Measurements from ENCODE around the gene PDXDC1.
"Not testable (repeated sequence)": the region's sequence is repeated elsewhere in the genome, so short reads cannot be mapped to it uniquely, and the experiment has no call there.

The PDXDC1 gene

GRCh38 chr16:14930971-14931370 lies 43.9 kb upstream of the PDXDC1 start:
- H3K79me2 ChIP-seq (ENCODE audit: control insufficient read depth, insufficient read depth, low read length, poor library complexity); H3K27ac ChIP-seq (ENCODE audit: low read depth, low read length); H3K79me1 ChIP-seq (ENCODE audit: low read length); H2AFZ ChIP-seq (ENCODE audit: insufficient read depth, low read length, poor library complexity); H2BK120ac ChIP-seq (ENCODE audit: insufficient read depth, low read length, poor library complexity); H3K27me3 ChIP-seq (ENCODE audit: insufficient read depth, low read length); H4K8ac ChIP-seq (ENCODE audit: low read depth, low read length); H3K4me1 ChIP-seq (ENCODE audit: control insufficient read depth in 1 of 2, insufficient read depth in 2 of 2, low read length in 2 of 2); H4K12ac ChIP-seq (ENCODE audit: low read depth, low read length); H3K4ac ChIP-seq (ENCODE audit: low read depth, low read length); H3K4me3 ChIP-seq (ENCODE audit: low read depth, low read length); H3K36me3 ChIP-seq (ENCODE audit: control insufficient read depth in 1 of 2, insufficient read depth in 2 of 2, low read length in 2 of 2); H2AK5ac ChIP-seq (ENCODE audit: low read length); H4K91ac ChIP-seq (ENCODE audit: low read depth, low read length); H3K18ac ChIP-seq (ENCODE audit: low read length); H3K4me2 ChIP-seq (ENCODE audit: low read length); DNase-seq; H3K23ac ChIP-seq (ENCODE audit: low read length); H3K9me3 ChIP-seq (ENCODE audit: insufficient read depth, low read depth, low read length); H2BK12ac ChIP-seq (ENCODE audit: low read length); H3K14ac ChIP-seq (ENCODE audit: low read length); H3K9ac ChIP-seq (ENCODE audit: low read length); H2BK5ac ChIP-seq (ENCODE audit: low read depth, low read length, poor library complexity): not testable (repeated sequence)
- WGBS (ENCODE audit: extremely low coverage, insufficient coverage, insufficient read length) = no CpG with 5 or more reads among the region's 19 CpGs

- H2BK120ac ChIP-seq (ENCODE audit: insufficient read depth, low read length, poor library complexity); H3K4me1 ChIP-seq (ENCODE audit: control insufficient read depth in 1 of 2, insufficient read depth in 2 of 2, low read length in 2 of 2); H3K4me2 ChIP-seq (ENCODE audit: low read length); H3K79me2 ChIP-seq (ENCODE audit: control insufficient read depth, insufficient read depth, low read length, poor library complexity); H4K8ac ChIP-seq (ENCODE audit: low read depth, low read length); H2BK5ac ChIP-seq (ENCODE audit: low read depth, low read length, poor library complexity); H3K4ac ChIP-seq (ENCODE audit: low read depth, low read length); H3K36me3 ChIP-seq (ENCODE audit: control insufficient read depth in 1 of 2, insufficient read depth in 2 of 2, low read length in 2 of 2); H3K14ac ChIP-seq (ENCODE audit: low read length); H3K79me1 ChIP-seq (ENCODE audit: low read length); H4K91ac ChIP-seq (ENCODE audit: low read depth, low read length); H3K27ac ChIP-seq (ENCODE audit: low read depth, low read length); H3K9ac ChIP-seq (ENCODE audit: low read length); H2AK5ac ChIP-seq (ENCODE audit: low read length); H3K27me3 ChIP-seq (ENCODE audit: insufficient read depth, low read length); H4K12ac ChIP-seq (ENCODE audit: low read depth, low read length); H3K18ac ChIP-seq (ENCODE audit: low read length); H3K4me3 ChIP-seq (ENCODE audit: low read depth, low read length); H3K23ac ChIP-seq (ENCODE audit: low read length); DNase-seq; H2AFZ ChIP-seq (ENCODE audit: insufficient read depth, low read length, poor library complexity); H3K9me3 ChIP-seq (ENCODE audit: insufficient read depth, low read depth, low read length); H2BK12ac ChIP-seq (ENCODE audit: low read length): not testable (repeated sequence)
- no CpG with 5 or more reads among the region's 47 CpGs for WGBS (ENCODE audit: extremely low coverage, insufficient coverage, insufficient read length)
Measured at GRCh38 chr16:14932581-14933375, 42.0 kb upstream of the PDXDC1 start.

GRCh38 chr16:14937143-14937542 lies 37.7 kb upstream of the PDXDC1 start, which contains the start of gene NPIPA1:
Gene NPIPA1, plus strand, starts transcription at chr16:14937443. Its CDS starts 0 bp downstream, at chr16:14937443.
- H3K4me2 ChIP-seq (ENCODE audit: low read length); H3K4ac ChIP-seq (ENCODE audit: low read depth, low read length); H2BK120ac ChIP-seq (ENCODE audit: insufficient read depth, low read length, poor library complexity); H3K27me3 ChIP-seq (ENCODE audit: insufficient read depth, low read length); H2AFZ ChIP-seq (ENCODE audit: insufficient read depth, low read length, poor library complexity); H4K91ac ChIP-seq (ENCODE audit: low read depth, low read length); H3K36me3 ChIP-seq (ENCODE audit: control insufficient read depth in 1 of 2, insufficient read depth in 2 of 2, low read length in 2 of 2); H3K79me2 ChIP-seq (ENCODE audit: control insufficient read depth, insufficient read depth, low read length, poor library complexity); H4K12ac ChIP-seq (ENCODE audit: low read depth, low read length); H3K23ac ChIP-seq (ENCODE audit: low read length); H4K8ac ChIP-seq (ENCODE audit: low read depth, low read length); DNase-seq; H2BK5ac ChIP-seq (ENCODE audit: low read depth, low read length, poor library complexity); H2AK5ac ChIP-seq (ENCODE audit: low read length); H3K4me3 ChIP-seq (ENCODE audit: low read depth, low read length); H3K4me1 ChIP-seq (ENCODE audit: control insufficient read depth in 1 of 2, insufficient read depth in 2 of 2, low read length in 2 of 2); H3K14ac ChIP-seq (ENCODE audit: low read length); H3K27ac ChIP-seq (ENCODE audit: low read depth, low read length); H3K9ac ChIP-seq (ENCODE audit: low read length); H3K18ac ChIP-seq (ENCODE audit: low read length); H2BK12ac ChIP-seq (ENCODE audit: low read length); H3K9me3 ChIP-seq (ENCODE audit: insufficient read depth, low read depth, low read length); H3K79me1 ChIP-seq (ENCODE audit: low read length): not testable (repeated sequence)
- no CpG with 5 or more reads among the region's 4 CpGs for WGBS (ENCODE audit: extremely low coverage, insufficient coverage, insufficient read length)

- not testable (repeated sequence) for H3K4ac ChIP-seq (ENCODE audit: low read depth, low read length); H4K91ac ChIP-seq (ENCODE audit: low read depth, low read length); H3K79me2 ChIP-seq (ENCODE audit: control insufficient read depth, insufficient read depth, low read length, poor library complexity); H2AFZ ChIP-seq (ENCODE audit: insufficient read depth, low read length, poor library complexity); H3K27me3 ChIP-seq (ENCODE audit: insufficient read depth, low read length); H3K36me3 ChIP-seq (ENCODE audit: control insufficient read depth in 1 of 2, insufficient read depth in 2 of 2, low read length in 2 of 2); H3K4me1 ChIP-seq (ENCODE audit: control insufficient read depth in 1 of 2, insufficient read depth in 2 of 2, low read length in 2 of 2); H3K4me2 ChIP-seq (ENCODE audit: low read length); H3K9ac ChIP-seq (ENCODE audit: low read length); H2BK120ac ChIP-seq (ENCODE audit: insufficient read depth, low read length, poor library complexity); H3K14ac ChIP-seq (ENCODE audit: low read length); H3K9me3 ChIP-seq (ENCODE audit: insufficient read depth, low read depth, low read length); H3K18ac ChIP-seq (ENCODE audit: low read length); H3K4me3 ChIP-seq (ENCODE audit: low read depth, low read length); H3K79me1 ChIP-seq (ENCODE audit: low read length); H3K23ac ChIP-seq (ENCODE audit: low read length); DNase-seq; H3K27ac ChIP-seq (ENCODE audit: low read depth, low read length); H2BK5ac ChIP-seq (ENCODE audit: low read depth, low read length, poor library complexity); H2BK12ac ChIP-seq (ENCODE audit: low read length); H4K12ac ChIP-seq (ENCODE audit: low read depth, low read length); H2AK5ac ChIP-seq (ENCODE audit: low read length); H4K8ac ChIP-seq (ENCODE audit: low read depth, low read length)
- WGBS (ENCODE audit: extremely low coverage, insufficient coverage, insufficient read length) = no CpG with 5 or more reads among the region's 9 CpGs
Measured at GRCh38 chr16:14937994-14938393, 36.8 kb upstream of the PDXDC1 start.
